ENCODE results near the gene SLC17A2. TPM values are rescaled to one million over a fixed set of nuclear protein-coding genes. Genes with fewer than 3 reads are reported as not detected.

Gene SLC17A2
- total RNA-seq, 1 donor from 2014 or later = not detected

DNA sequence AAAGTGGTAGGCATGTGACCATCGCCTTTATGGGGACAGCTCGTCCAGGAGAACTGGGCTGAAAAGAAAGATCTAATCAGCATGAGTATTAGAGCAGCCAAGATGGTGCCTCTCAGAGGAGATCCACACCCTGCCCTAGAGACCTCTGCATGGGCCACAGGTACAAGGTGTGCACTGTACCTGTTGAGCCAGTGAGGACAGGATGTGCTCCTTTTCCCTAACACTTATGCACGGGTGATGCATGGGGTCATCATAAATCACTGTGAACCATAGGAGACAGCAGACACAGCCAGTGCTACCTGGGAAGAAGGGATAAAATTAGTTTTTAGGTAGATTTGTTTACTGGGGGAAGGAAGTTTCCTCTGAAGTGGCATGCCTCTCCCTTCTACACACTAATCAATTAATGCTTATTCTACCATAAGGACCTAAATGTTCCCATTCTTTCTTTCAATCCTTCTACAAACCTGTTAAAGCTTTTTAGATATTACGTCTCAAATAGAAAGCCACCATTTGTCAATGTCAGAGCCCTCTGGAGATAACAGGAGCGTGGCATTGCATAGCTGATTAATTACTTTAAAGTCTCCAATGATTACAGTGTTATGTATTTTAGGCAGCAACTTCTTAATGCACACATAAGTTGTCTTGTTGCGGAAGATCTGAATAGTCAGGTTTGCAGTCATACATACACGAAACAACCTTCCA lies 13.6 kb downstream of the SLC17A2 start:
- Histone ChIP-seq H3K36me3 (no peaks in the 10 kb centered on the region), H3K4me3 (no peak overlapping the region), H3K27me3 (no peaks in the 10 kb centered on the region), H3K4me1 (peaks cover 0 to 2% of the 10 kb centered on the region in 2 donors), H3K9me3 (no peaks in the 10 kb centered on the region), H3K27ac (no peak overlapping the region)
- no peak for DNase-seq (ENCODE audit: low spot score in 2 of 2)
- TF ChIP-seq, protein P1, sequence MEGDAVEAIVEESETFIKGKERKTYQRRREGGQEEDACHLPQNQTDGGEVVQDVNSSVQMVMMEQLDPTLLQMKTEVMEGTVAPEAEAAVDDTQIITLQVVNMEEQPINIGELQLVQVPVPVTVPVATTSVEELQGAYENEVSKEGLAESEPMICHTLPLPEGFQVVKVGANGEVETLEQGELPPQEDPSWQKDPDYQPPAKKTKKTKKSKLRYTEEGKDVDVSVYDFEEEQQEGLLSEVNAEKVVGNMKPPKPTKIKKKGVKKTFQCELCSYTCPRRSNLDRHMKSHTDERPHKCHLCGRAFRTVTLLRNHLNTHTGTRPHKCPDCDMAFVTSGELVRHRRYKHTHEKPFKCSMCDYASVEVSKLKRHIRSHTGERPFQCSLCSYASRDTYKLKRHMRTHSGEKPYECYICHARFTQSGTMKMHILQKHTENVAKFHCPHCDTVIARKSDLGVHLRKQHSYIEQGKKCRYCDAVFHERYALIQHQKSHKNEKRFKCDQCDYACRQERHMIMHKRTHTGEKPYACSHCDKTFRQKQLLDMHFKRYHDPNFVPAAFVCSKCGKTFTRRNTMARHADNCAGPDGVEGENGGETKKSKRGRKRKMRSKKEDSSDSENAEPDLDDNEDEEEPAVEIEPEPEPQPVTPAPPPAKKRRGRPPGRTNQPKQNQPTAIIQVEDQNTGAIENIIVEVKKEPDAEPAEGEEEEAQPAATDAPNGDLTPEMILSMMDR (IDR thresholded peaks at IDR 0.05) = no peak
- intact Hi-C loops (cut with DNase I) = no loop called here

DNA sequence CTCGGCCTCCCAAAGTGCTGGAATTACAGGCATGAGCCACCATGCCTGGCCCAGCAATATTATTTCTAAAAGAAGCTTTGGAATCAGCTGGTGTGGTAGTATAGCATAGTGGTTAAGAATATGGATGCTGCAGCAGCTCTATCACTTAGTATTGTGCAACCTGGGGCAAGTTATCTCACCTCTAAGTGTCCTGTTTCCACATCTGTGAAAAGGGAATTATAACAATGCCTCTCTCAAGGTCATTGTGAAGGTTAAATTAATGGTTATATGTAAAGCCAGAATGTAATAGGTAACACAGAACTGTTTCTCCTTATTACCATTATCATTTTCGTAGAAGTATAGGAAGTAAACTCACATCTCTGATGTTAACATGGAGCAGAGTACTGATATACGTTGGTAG lies 14.2 kb downstream of the SLC17A2 start:
- no peak overlapping the region for H3K27ac ChIP-seq
- no peaks in the 10 kb centered on the region for H3K9me3 ChIP-seq
- H3K27me3 ChIP-seq = no peaks in the 10 kb centered on the region
- H3K36me3 ChIP-seq = no peaks in the 10 kb centered on the region
- no peak overlapping the region for H3K4me3 ChIP-seq
- H3K4me1 ChIP-seq = no peaks in the 10 kb centered on the region
- TF ChIP-seq, protein P1 (IDR thresholded peaks at IDR 0.05) = no peak
- intact Hi-C loops (cut with DNase I) = no loop called here
- DNase-seq (ENCODE audit: low spot score in 2 of 2) = no peak

DNA sequence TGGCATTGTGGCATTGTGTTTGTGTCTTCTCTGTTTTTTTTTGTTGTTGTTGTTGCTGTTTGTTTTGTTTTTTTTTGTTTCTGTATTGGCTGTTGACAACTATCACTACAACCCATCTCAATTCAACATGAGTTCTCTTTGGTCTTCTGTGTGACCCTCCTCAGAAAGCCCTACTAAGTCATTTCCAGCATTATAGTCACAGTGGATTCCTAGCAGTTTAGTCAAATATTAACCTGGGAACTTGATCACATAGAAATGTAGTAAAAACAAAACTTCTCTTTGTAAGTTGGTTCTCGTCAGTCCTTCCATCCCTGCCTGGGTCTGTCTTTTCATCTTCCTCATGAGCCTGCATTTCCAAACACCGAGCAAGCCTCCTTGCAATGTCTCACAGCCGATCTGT lies 16.8 kb downstream of the SLC17A2 start:
- no peaks in the 10 kb centered on the region for H3K9me3 ChIP-seq
- intact Hi-C loops (cut with DNase I) = no loop called here
- H3K27ac ChIP-seq = no peak overlapping the region
- DNase-seq (ENCODE audit: low spot score in 2 of 2) = no peak
- no peaks in the 10 kb centered on the region for H3K36me3 ChIP-seq
- H3K4me3 ChIP-seq = no peak overlapping the region
- H3K27me3 ChIP-seq = no peaks in the 10 kb centered on the region
- TF ChIP-seq, protein P1 (IDR thresholded peaks at IDR 0.05) = no peak
- no peaks in the 10 kb centered on the region for H3K4me1 ChIP-seq

DNA sequence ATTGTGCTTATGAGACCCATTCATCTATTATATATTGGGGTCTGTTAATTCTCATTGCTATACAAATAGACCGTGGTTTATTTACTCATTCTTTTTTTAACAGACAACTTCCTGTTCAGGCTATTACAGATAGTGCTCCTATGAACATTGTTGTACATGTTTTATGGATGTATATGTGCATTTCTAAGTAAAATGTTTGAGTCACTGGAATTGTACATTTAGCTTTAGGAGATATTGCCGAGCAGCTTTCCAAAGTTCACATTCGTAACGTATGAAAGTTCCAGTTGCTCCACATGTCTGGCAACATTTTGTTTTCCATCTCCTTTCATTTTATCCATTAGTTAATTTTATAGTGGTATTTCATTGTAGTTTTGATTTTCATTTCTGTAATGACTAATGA lies 19.1 kb downstream of the SLC17A2 start:
- no peak for DNase-seq (ENCODE audit: low spot score in 2 of 2)
- H3K27ac ChIP-seq = no peak overlapping the region
- no peaks in the 10 kb centered on the region for H3K9me3 ChIP-seq
- H3K27me3 ChIP-seq = no peaks in the 10 kb centered on the region
- intact Hi-C loops (cut with DNase I) = no loop called here
- no peaks in the 10 kb centered on the region for H3K4me1 ChIP-seq
- TF ChIP-seq, protein P1 (IDR thresholded peaks at IDR 0.05) = no peak
- H3K4me3 ChIP-seq = no peak overlapping the region
- no peaks in the 10 kb centered on the region for H3K36me3 ChIP-seq

DNA sequence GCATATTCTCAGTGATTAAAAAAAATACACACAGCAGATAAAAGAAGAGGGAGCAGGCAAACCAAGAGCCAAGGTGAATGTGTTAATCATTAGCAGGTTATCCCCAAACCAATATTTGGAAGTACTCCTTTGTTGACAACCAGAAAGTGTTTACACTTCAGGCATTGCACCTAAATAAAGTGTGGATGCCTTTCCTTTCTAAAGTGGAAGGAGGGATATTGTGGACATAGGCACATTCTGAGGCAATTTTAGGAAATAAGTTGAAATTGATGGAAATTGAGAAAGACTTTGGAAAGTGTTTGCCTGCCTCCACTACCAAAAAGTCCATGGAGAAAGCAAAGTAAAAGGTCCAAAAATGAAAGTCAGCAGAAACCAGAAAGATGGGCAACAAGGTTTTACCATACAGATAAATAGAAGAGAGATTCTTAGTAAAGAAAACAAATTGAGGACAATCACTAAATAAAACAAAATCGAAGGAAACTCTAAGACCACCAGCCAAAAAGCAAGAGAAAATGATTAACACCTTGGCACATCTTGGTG lies 22.9 kb downstream of the SLC17A2 start:
- Histone ChIP-seq H3K4me3 (no peak overlapping the region), H3K27ac (no peak overlapping the region), H3K36me3 (no peaks in the 10 kb centered on the region), H3K27me3 (no peaks in the 10 kb centered on the region), H3K4me1 (no peaks in the 10 kb centered on the region), H3K9me3 (no peaks in the 10 kb centered on the region)
- DNase-seq (ENCODE audit: low spot score in 2 of 2) = no peak
- intact Hi-C loops (cut with DNase I) = no loop called here
- TF ChIP-seq, protein P1 (IDR thresholded peaks at IDR 0.05) = no peak

All from ascending aorta (tissue), 2 donors.